Neutrophil (primary cell): ENCODE data around the gene KIAA1328.

Source experiments
- H3K27ac ChIP-seq: fragments of 200-600 bp; sonication (generic); 2 replicates; pipeline ENCODE4 v1.5.1; 2016; ENCODE audit warnings: mild to moderate bottlenecking, moderate library complexity
- H3K27me3 ChIP-seq: fragments of 200-600 bp; sonication (generic); 2 replicates; pipeline ENCODE4 v1.6.0; 2016; ENCODE audit warnings: mild to moderate bottlenecking
- H3K36me3 ChIP-seq: fragments of 200-600 bp; sonication (generic); 2 replicates; pipeline ENCODE4 v1.5.1; 2017
- H3K4me1 ChIP-seq, 2 experiments: fragments of 200-600 bp in 1 of 2; sonication (generic) in 1 of 2; 1 replicate in 1 of 2; 2 replicates in 1 of 2; pipeline versions ENCODE4 v1.5.1 to v1.6.1; 2013 to 2016; ENCODE audit warnings: low read depth in 1 of 2, low read length in 1 of 2, mild to moderate bottlenecking in 1 of 2, moderate library complexity in 1 of 2; ENCODE audit not compliant: control insufficient read depth in 1 of 2, insufficient read depth in 1 of 2
- H3K4me3 ChIP-seq, 2 experiments: fragments of 200-600 bp in 1 of 2; sonication (generic) in 1 of 2; 1 replicate in 1 of 2; 2 replicates in 1 of 2; pipeline ENCODE4 v1.5.1; 2013 to 2016; ENCODE audit warnings: low read depth in 1 of 2, low read length in 1 of 2, mild to moderate bottlenecking in 1 of 2, moderate library complexity in 1 of 2
- H3K9me3 ChIP-seq: fragments of 200-600 bp; sonication (generic); 2 replicates; pipeline ENCODE4 v1.5.1; 2016
- CTCF ChIP-seq: fragments of 200-600 bp; sonication (generic); IDR thresholded peaks from 2 replicates; pipeline ENCODE4 v1.5.1; 2016; ENCODE audit warnings: antibody characterized with exemption

Gene KIAA1328

GRCh38 chr18:36811430-36811829 lies 17.5 kb upstream of the KIAA1328 start:
- H3K36me3 ChIP-seq: peaks cover 16% of the 10 kb centered on the region
- no peaks in the 10 kb centered on the region for H3K9me3 ChIP-seq
- no peak overlapping the region for H3K27ac ChIP-seq

GRCh38 chr18:36811955-36812354 lies 17.0 kb upstream of the KIAA1328 start:
- H3K9me3 ChIP-seq: no peaks in the 10 kb centered on the region
- no peaks in the 10 kb centered on the region for H3K4me1 ChIP-seq
- no peak for TF ChIP-seq CTCF
- no peak overlapping the region for H3K4me3 ChIP-seq
- H3K36me3 ChIP-seq: peaks cover 19% of the 10 kb centered on the region
- no peak overlapping the region for H3K27ac ChIP-seq
- no peaks in the 10 kb centered on the region for H3K27me3 ChIP-seq

More at GRCh38 chr18:36811430-36811829, 17.5 kb upstream of the KIAA1328 start:
- Histone ChIP-seq H3K27me3 (no peaks in the 10 kb centered on the region), H3K4me1 (no peaks in the 10 kb centered on the region), H3K4me3 (no peak overlapping the region)
- TF ChIP-seq CTCF: no peak

- H3K4me1 ChIP-seq: no peaks in the 10 kb centered on the region
- no peak for TF ChIP-seq CTCF
- H3K4me3 ChIP-seq: no peak overlapping the region
- no peak overlapping the region for H3K27ac ChIP-seq
- H3K9me3 ChIP-seq: no peaks in the 10 kb centered on the region
- H3K27me3 ChIP-seq: no peaks in the 10 kb centered on the region
- peaks cover 23% of the 10 kb centered on the region for H3K36me3 ChIP-seq
Measured at GRCh38 chr18:36812678-36813077, 16.2 kb upstream of the KIAA1328 start.

- Histone ChIP-seq H3K4me3 (no peak overlapping the region), H3K9me3 (no peaks in the 10 kb centered on the region), H3K36me3 (peaks cover 25% of the 10 kb centered on the region), H3K4me1 (no peaks in the 10 kb centered on the region), H3K27me3 (no peaks in the 10 kb centered on the region), H3K27ac (no peak overlapping the region)
- TF ChIP-seq CTCF: no peak
Measured at GRCh38 chr18:36813101-36813775, 15.7 kb upstream of the KIAA1328 start.

GRCh38 chr18:36813824-36814223 lies 15.1 kb upstream of the KIAA1328 start:
- Histone ChIP-seq H3K36me3 (peaks cover 25% of the 10 kb centered on the region), H3K27me3 (no peaks in the 10 kb centered on the region), H3K9me3 (no peaks in the 10 kb centered on the region), H3K4me1 (no peaks in the 10 kb centered on the region), H3K27ac (no peak overlapping the region), H3K4me3 (no peak overlapping the region)
- no peak for TF ChIP-seq CTCF
